Lower lobe of right lung (tissue), 2 donors: ENCODE measurements around the gene CGNL1. TPM values are rescaled to one million over a fixed set of nuclear protein-coding genes. Genes with fewer than 3 reads are reported as not detected.
A peak's percentile ranks its signal among the peaks of the same experiment; 100 is the strongest.

Source experiments
- ATAC-seq, 2 donors: fragments of 200-7000 bp; cut with Tn5 transposase; one replicate each; pipeline ENCODE4 v1.9.1; 2020 to 2022; ENCODE audit warnings: mild to moderate bottlenecking in 2 of 2, moderate library complexity in 2 of 2
- DNase-seq: peaks from one replicate; pipeline ENCODE4 v3.0.0-alpha.2; 2020
- H3K27ac ChIP-seq: fragments of 200-600 bp; one replicate; pipeline ENCODE4 v1.8.0; 2022
- H3K27me3 ChIP-seq: fragments of 200-600 bp; one replicate; pipeline ENCODE4 v1.8.0; 2022; ENCODE audit warnings: low read depth
- H3K36me3 ChIP-seq: fragments of 200-600 bp; one replicate; pipeline ENCODE4 v1.8.0; 2022; ENCODE audit warnings: mild to moderate bottlenecking
- H3K4me1 ChIP-seq: fragments of 200-600 bp; one replicate; pipeline ENCODE4 v1.8.0; 2022
- H3K4me3 ChIP-seq: fragments of 200-600 bp; one replicate; pipeline ENCODE4 v1.8.0; 2022; ENCODE audit warnings: mild to moderate bottlenecking
- H3K9me3 ChIP-seq: fragments of 200-600 bp; one replicate; pipeline ENCODE4 v1.8.0; 2022
- intact Hi-C: fragments of 100-400 bp; cut with DNase I; formaldehyde crosslinking; loops from one replicate; pipeline ENCODE4 v1.11.0; 2022
- total RNA-seq: library from RNA; stranded (reverse); fragmentation: NEBNext Ultra II Directional; extraction: Animal tissue kit (Norgen Biotek cat#: 25700); gene quantifications from one replicate; pipeline ENCODE4 v1.2.1, GENCODE V29; 2021
- TF ChIP-seq, protein P1 (sequence below): fragments of 200-600 bp; IDR thresholded peaks from one replicate; pipeline ENCODE4 v1.8.0; 2022; ENCODE audit warnings: antibody characterized with exemption, mild to moderate bottlenecking
- donor health status: DM: no; HTN: yes; CAD: no; lungs with severe emphysema.

Gene CGNL1
- total RNA-seq, 1 donor from 2014 or later: 46.0 TPM

DNA sequence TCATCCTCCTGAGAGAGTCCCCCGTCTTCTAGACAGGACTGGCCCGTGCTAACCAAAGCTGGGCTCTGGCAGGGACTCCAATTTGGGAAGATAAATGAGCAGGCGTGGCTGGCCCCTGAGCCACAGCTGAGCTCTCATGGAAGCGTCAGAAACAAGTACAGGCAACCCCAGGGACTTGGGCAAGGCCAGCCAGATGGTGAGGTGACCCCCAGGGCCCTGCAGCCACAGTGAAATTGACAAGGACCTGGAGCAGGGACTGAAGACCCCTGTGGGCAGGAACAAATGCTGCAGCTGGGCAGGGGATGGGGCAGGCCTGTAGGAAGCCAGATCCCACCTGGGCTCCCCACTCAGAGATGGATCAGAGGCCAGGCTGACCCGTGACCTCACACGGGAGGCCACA, 32.8 kb upstream of the CGNL1 start:
- no peak overlapping the region for H3K4me3 ChIP-seq
- no peaks in the 10 kb centered on the region for H3K9me3 ChIP-seq
- no peaks in the 10 kb centered on the region for H3K27me3 ChIP-seq
- TF ChIP-seq, protein P1, sequence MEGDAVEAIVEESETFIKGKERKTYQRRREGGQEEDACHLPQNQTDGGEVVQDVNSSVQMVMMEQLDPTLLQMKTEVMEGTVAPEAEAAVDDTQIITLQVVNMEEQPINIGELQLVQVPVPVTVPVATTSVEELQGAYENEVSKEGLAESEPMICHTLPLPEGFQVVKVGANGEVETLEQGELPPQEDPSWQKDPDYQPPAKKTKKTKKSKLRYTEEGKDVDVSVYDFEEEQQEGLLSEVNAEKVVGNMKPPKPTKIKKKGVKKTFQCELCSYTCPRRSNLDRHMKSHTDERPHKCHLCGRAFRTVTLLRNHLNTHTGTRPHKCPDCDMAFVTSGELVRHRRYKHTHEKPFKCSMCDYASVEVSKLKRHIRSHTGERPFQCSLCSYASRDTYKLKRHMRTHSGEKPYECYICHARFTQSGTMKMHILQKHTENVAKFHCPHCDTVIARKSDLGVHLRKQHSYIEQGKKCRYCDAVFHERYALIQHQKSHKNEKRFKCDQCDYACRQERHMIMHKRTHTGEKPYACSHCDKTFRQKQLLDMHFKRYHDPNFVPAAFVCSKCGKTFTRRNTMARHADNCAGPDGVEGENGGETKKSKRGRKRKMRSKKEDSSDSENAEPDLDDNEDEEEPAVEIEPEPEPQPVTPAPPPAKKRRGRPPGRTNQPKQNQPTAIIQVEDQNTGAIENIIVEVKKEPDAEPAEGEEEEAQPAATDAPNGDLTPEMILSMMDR: no peak
- intact Hi-C loops: loop anchor here (5.0 kb wide), 1 partner anchor 189 kb away; no protein-coding TSS in a partner anchor
- peaks cover 1% of the 10 kb centered on the region for H3K4me1 ChIP-seq
- DNase-seq (no peak), ATAC-seq (no peak)
- H3K27ac ChIP-seq: no peak overlapping the region
- no peaks in the 10 kb centered on the region for H3K36me3 ChIP-seq

DNA sequence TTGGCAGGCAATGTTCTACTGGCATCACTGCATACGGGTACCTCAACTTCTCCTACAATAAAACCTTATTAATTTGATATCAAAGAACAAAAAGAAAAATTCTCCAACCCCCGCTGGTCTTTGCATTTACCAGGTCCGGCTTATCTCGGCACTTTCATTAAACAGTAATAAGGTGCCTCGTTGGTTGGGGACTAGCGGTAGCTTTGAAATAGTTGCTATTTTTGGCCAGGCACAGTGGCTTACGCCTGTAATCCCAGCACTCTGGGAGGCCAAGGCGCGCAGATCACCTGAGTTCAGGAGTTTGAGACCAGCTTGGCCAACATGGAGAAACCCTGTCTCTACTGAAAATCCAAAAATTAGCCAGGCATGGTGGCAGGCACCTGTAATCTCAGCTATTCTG, 32.0 kb upstream of the CGNL1 start:
- H3K9me3 ChIP-seq: no peaks in the 10 kb centered on the region
- H3K4me1 ChIP-seq: no peaks in the 10 kb centered on the region
- TF ChIP-seq, protein P1: no peak
- H3K27ac ChIP-seq: no peak overlapping the region
- H3K27me3 ChIP-seq: no peaks in the 10 kb centered on the region
- DNase-seq (no peak), ATAC-seq (no peak)
- no peaks in the 10 kb centered on the region for H3K36me3 ChIP-seq
- no peak overlapping the region for H3K4me3 ChIP-seq
- intact Hi-C loops: loop anchor here (5.0 kb wide), 1 partner anchor 188 kb away; no protein-coding TSS in a partner anchor

DNA sequence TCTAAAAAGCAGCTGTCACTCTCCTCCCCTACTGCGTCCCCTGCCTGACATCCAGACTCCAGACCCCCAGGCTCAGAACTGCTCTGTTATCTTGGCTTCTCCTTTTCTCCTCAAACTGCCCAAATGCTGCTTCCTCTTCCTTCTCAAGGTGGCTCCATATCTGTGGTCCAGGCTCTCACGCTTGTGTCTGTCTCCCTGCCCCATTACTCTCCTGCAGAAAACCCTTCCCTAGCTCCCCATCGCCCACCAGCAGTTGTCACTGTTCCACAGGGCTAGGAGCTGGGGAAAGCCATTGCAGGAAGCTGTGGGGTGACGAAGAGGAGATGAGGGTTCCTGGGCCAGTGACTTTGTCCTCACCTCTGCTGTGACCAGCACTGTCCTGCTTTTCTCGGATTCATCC, 30.7 kb upstream of the CGNL1 start:
- H3K9me3 ChIP-seq: no peaks in the 10 kb centered on the region
- H3K27me3 ChIP-seq: no peaks in the 10 kb centered on the region
- H3K27ac ChIP-seq: no peak overlapping the region
- DNase-seq (no peak), ATAC-seq (peak in 1 of 2 donors; percentile 46)
- no peak overlapping the region for H3K4me3 ChIP-seq
- H3K36me3 ChIP-seq: no peaks in the 10 kb centered on the region
- intact Hi-C loops: no loop called here
- no peaks in the 10 kb centered on the region for H3K4me1 ChIP-seq
- TF ChIP-seq, protein P1: no peak

DNA sequence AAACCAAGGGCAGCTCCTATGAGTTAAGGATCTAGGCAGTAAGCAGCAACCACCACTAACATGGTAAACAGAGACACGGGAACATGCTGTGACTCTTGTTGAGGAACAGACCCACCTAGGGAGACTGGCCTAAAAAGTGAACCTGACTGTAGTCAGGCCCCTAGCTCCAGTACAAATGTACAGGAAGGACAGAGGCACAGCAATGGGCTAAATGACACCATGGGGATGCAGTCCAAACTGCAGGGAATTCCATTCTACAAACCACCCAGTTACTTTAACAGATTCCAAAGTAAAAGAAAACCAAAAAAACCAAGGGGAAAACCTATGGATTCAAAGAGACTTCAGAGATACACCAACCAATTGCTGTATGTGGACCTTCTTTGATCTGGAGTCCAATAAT, 28.2 kb upstream of the CGNL1 start:
- no peak for ATAC-seq
- Histone ChIP-seq H3K36me3 (no peaks in the 10 kb centered on the region), H3K27ac (no peak overlapping the region), H3K4me3 (no peak overlapping the region), H3K4me1 (no peaks in the 10 kb centered on the region), H3K27me3 (no peaks in the 10 kb centered on the region), H3K9me3 (no peaks in the 10 kb centered on the region)
- DNase-seq: no peak
- intact Hi-C loops: no loop called here
- TF ChIP-seq, protein P1: no peak

DNA sequence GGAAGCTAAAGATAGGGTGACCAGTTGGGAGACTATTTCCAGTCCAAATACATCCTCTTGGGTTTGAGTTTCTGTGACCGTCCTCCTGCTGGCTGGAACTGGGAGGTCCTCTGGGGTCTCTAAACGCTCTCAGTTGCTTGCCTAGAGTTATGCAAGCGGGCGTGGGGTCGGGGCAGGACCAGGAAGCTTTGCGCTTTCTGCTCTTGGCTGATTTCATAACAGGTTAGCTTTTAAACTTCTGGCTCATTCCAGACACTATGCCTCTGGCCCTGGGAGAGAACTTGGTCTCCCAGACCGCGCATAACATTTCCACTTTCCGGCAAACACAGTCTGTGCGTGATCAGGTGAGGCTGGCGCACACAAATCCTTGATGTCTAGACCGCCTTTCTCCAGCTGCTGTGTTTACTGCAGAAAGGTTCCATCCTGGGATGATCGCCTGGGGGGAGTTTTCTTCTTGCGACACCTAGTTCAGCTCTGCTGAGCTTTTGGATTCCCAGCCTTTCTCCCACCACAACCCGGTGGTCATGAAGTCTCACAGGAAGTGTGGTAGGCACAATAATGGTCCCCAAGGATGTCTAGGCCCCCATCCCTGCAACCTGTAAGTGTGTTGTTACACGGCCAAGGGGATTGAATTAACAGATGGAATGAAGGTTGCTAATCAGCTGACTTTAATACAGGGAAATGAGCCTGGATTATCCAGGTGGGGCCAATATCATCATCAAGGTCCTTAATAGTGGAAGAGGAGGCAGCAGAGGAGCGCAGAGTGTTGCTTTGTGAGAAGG, 23.6 kb upstream of the CGNL1 start:
- H3K27me3 ChIP-seq: no peaks in the 10 kb centered on the region
- ATAC-seq (no peak), DNase-seq (no peak)
- no peaks in the 10 kb centered on the region for H3K36me3 ChIP-seq
- intact Hi-C loops: no loop called here
- TF ChIP-seq, protein P1: no peak
- no peak overlapping the region for H3K27ac ChIP-seq
- no peak overlapping the region for H3K4me3 ChIP-seq
- no peaks in the 10 kb centered on the region for H3K4me1 ChIP-seq
- no peaks in the 10 kb centered on the region for H3K9me3 ChIP-seq
